Measurements from ENCODE around the gene GRK7. TPM values are rescaled to one million over a fixed set of nuclear protein-coding genes. Genes with fewer than 3 reads are reported as not detected.

GRK7 gene
- polyA plus RNA-seq, 4 donors = 0.04 TPM; not detected in 3

DNA sequence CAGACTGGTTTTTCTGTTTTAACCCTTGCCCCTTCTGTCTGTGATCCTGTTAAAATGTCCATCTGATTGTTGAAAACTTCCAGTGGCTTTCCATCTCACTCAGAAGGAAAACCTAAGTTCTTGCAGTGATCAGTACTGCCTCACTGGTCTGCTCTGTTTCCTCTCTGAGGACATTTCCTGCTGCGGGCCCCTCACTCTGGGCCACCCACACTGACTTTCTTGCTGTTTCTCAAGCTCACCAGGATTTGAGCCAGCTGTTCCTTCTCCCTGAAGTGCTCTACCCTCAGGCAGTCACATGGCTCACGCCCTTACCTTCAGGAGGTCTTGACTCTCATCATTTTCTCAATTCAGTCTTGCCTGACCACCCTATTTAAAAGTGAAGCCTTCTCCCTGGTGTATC, 1.8 kb downstream of the GRK7 start:
- H3K27me3 ChIP-seq (ENCODE audit: control insufficient read depth in 3 of 3, insufficient read depth in 3 of 3, low read length in 3 of 3) = no peaks in the 10 kb centered on the region
- H3K36me3 ChIP-seq (ENCODE audit: control insufficient read depth in 3 of 3, insufficient read depth in 2 of 3, low read depth in 1 of 3, low read length in 3 of 3) = no peaks in the 10 kb centered on the region
- no peak overlapping the region for H3K4me3 ChIP-seq (ENCODE audit: low read depth in 1 of 3, low read length in 3 of 3)
- H3K4me1 ChIP-seq (ENCODE audit: control insufficient read depth in 3 of 3, insufficient read depth in 2 of 3, low read depth in 1 of 3, low read length in 2 of 3) = no peaks in the 10 kb centered on the region
- WGBS, 3 donors = 78 to 91% (median 88%) methylated on average over 2 of the region's 2 CpGs
- no peak for FAIRE-seq
- H3K9me3 ChIP-seq (ENCODE audit: control insufficient read depth in 2 of 2, insufficient read depth in 1 of 2, low read depth in 1 of 2, low read length in 1 of 2) = no peaks in the 10 kb centered on the region
- no peak for DNase-seq
- no peak overlapping the region for H3K27ac ChIP-seq (ENCODE audit: low read depth in 1 of 3, low read length in 2 of 3)

DNA sequence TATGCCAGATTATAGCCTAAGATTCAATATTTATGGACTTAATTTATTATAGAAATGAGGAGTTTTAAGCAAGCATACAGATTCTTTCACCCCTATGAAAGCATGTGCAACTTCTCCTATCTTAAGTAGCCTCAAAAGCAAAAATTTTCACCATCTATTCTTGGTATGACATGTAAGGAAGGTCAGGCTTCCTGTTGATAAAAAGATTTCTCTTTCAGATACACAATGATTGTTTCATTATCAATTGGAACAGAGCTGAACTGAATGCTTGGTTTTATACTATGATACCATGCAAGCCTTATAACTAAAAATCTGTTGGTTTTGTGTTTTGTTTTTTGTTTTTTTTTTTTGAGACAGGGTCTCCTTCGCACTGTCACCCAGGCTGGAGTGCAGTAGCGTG, 3.9 kb downstream of the GRK7 start:
- no peaks in the 10 kb centered on the region for H3K36me3 ChIP-seq (ENCODE audit: control insufficient read depth in 3 of 3, insufficient read depth in 2 of 3, low read depth in 1 of 3, low read length in 3 of 3)
- 78 to 91% (median 83%) methylated on average over 2 of the region's 2 CpGs for WGBS, 3 donors
- no peaks in the 10 kb centered on the region for H3K4me1 ChIP-seq (ENCODE audit: control insufficient read depth in 3 of 3, insufficient read depth in 2 of 3, low read depth in 1 of 3, low read length in 2 of 3)
- no peaks in the 10 kb centered on the region for H3K27me3 ChIP-seq (ENCODE audit: control insufficient read depth in 3 of 3, insufficient read depth in 3 of 3, low read length in 3 of 3)
- no peak overlapping the region for H3K27ac ChIP-seq (ENCODE audit: low read depth in 1 of 3, low read length in 2 of 3)
- H3K4me3 ChIP-seq (ENCODE audit: low read depth in 1 of 3, low read length in 3 of 3) = no peak overlapping the region
- no peak for FAIRE-seq
- no peak for DNase-seq
- H3K9me3 ChIP-seq (ENCODE audit: control insufficient read depth in 2 of 2, insufficient read depth in 1 of 2, low read depth in 1 of 2, low read length in 1 of 2) = no peaks in the 10 kb centered on the region

DNA sequence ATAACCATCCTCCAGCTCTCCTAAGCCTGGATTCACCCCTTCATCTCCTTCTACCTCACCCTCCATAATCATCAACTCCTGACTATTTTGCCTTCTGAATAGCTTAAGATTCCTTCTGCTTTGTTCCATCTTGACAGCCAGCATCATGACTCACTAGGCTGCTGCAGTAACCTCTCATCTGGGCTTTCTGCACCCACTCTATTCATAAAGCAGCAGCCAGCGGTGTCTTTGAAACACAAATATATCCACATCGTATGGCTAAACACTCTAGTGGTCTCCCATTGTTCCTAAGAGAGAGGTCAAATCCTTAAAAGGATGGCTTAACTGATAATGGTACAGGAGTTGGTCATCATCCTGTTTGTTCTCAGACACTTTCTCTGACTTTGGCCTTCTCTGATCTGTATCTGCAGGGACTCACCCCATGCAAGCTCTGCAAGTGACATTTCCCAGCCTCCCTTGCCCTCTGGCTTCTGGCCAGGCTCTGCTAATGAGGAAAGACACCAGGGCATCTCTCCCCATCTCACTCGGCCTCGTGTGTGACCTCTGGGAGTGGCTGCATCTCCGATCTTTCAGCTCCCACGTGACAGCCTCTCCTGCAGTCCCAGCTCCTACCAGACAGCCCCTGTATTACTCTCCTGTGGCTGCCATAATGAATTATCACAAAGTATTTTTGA, 6.2 kb downstream of the GRK7 start:
- DNase-seq = peak in 1 of 2 donors; percentile 9
- no peaks in the 10 kb centered on the region for H3K36me3 ChIP-seq (ENCODE audit: control insufficient read depth in 3 of 3, insufficient read depth in 2 of 3, low read depth in 1 of 3, low read length in 3 of 3)
- H3K27me3 ChIP-seq (ENCODE audit: control insufficient read depth in 3 of 3, insufficient read depth in 3 of 3, low read length in 3 of 3) = no peaks in the 10 kb centered on the region
- H3K9me3 ChIP-seq (ENCODE audit: control insufficient read depth in 2 of 2, insufficient read depth in 1 of 2, low read depth in 1 of 2, low read length in 1 of 2) = no peaks in the 10 kb centered on the region
- no peak for FAIRE-seq
- H3K27ac ChIP-seq (ENCODE audit: low read depth in 1 of 3, low read length in 2 of 3) = no peak overlapping the region
- H3K4me1 ChIP-seq (ENCODE audit: control insufficient read depth in 3 of 3, insufficient read depth in 2 of 3, low read depth in 1 of 3, low read length in 2 of 3) = no peaks in the 10 kb centered on the region
- H3K4me3 ChIP-seq (ENCODE audit: low read depth in 1 of 3, low read length in 3 of 3) = no peak overlapping the region
- 44 to 55% (median 47%) methylated on average over 6 of the region's 6 CpGs for WGBS, 3 donors

DNA sequence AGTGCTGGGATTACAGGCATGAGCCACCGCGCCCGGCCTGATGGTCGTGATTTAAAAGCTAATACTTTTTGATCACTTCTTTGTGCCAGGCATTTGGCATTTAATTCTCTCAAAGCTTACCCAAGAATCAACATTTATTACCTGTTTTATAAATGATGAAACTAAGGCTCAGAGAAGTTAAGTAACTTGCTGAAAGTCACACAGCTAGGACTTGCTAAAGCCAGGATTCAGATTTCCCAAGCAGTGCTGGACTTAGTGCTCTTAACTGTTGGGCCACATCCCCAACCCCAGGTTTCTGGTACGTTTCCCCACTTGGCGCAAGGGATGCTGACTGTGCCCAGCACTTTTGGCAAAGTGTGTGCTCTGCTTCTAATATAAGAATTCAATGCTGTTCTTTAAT, 10.5 kb downstream of the GRK7 start:
- WGBS, 3 donors = 91 to 96% (median 92%) methylated on average over 6 of the region's 6 CpGs
- no peak overlapping the region for H3K4me3 ChIP-seq (ENCODE audit: low read depth in 1 of 3, low read length in 3 of 3)
- DNase-seq (no peak), FAIRE-seq (no peak)
- no peaks in the 10 kb centered on the region for H3K4me1 ChIP-seq (ENCODE audit: control insufficient read depth in 3 of 3, insufficient read depth in 2 of 3, low read depth in 1 of 3, low read length in 2 of 3)
- no peaks in the 10 kb centered on the region for H3K36me3 ChIP-seq (ENCODE audit: control insufficient read depth in 3 of 3, insufficient read depth in 2 of 3, low read depth in 1 of 3, low read length in 3 of 3)
- no peaks in the 10 kb centered on the region for H3K27me3 ChIP-seq (ENCODE audit: control insufficient read depth in 3 of 3, insufficient read depth in 3 of 3, low read length in 3 of 3)
- no peak overlapping the region for H3K27ac ChIP-seq (ENCODE audit: low read depth in 1 of 3, low read length in 2 of 3)
- H3K9me3 ChIP-seq (ENCODE audit: control insufficient read depth in 2 of 2, insufficient read depth in 1 of 2, low read depth in 1 of 2, low read length in 1 of 2) = no peaks in the 10 kb centered on the region

DNA sequence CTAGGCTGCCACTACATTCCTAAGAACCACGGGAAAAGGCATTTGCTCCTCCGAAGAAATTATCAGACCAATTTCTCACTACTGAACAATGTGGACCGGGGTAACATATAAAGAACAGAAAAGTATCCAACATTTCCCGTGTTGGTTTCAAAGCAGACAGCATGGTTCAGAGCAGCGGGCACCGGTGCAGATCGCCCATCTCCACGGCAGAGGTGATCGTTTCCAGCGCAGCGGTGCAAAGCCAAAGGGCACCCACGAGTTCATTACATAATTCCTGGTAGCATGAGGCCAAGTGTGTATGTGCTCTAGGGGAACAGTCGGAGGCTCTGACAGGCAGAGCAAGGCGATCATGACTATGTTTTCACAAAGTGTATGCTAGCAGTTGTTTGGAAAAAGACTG, 13.2 kb downstream of the GRK7 start:
- 89 to 93% (median 91%) methylated on average over 14 of the region's 14 CpGs for WGBS, 3 donors
- no peak overlapping the region for H3K4me3 ChIP-seq (ENCODE audit: low read depth in 1 of 3, low read length in 3 of 3)
- no peak for DNase-seq
- H3K27me3 ChIP-seq (ENCODE audit: control insufficient read depth in 3 of 3, insufficient read depth in 3 of 3, low read length in 3 of 3) = no peaks in the 10 kb centered on the region
- no peaks in the 10 kb centered on the region for H3K36me3 ChIP-seq (ENCODE audit: control insufficient read depth in 3 of 3, insufficient read depth in 2 of 3, low read depth in 1 of 3, low read length in 3 of 3)
- no peak overlapping the region for H3K27ac ChIP-seq (ENCODE audit: low read depth in 1 of 3, low read length in 2 of 3)
- H3K9me3 ChIP-seq (ENCODE audit: control insufficient read depth in 2 of 2, insufficient read depth in 1 of 2, low read depth in 1 of 2, low read length in 1 of 2) = no peaks in the 10 kb centered on the region
- no peak for FAIRE-seq
- no peaks in the 10 kb centered on the region for H3K4me1 ChIP-seq (ENCODE audit: control insufficient read depth in 3 of 3, insufficient read depth in 2 of 3, low read depth in 1 of 3, low read length in 2 of 3)

DNA sequence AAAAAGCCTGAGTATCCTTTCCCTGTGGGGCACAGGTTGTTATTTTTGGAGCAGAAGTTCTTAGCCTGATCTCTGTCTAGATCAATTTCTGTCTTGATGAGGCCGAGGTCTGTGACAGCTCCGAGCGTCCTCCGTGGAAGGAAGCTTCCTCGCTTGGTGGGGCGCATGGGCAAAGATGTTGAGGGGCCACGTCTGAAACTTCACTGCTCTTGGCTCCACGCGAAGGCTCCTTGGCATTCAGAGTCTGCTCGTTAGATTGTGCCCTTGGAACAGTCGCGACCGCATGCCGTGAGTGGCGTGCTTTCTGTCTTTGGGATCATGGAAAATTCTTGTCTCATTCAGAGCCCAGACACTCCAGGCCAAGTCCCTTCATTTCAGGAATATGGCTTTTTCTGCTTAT, 13.7 kb downstream of the GRK7 start:
- FAIRE-seq (no peak), DNase-seq (no peak)
- WGBS, 3 donors = 89 to 94% (median 93%) methylated on average over 15 of the region's 15 CpGs
- Histone ChIP-seq H3K4me1 (ENCODE audit: control insufficient read depth in 3 of 3, insufficient read depth in 2 of 3, low read depth in 1 of 3, low read length in 2 of 3) (no peaks in the 10 kb centered on the region), H3K27me3 (ENCODE audit: control insufficient read depth in 3 of 3, insufficient read depth in 3 of 3, low read length in 3 of 3) (no peaks in the 10 kb centered on the region), H3K27ac (ENCODE audit: low read depth in 1 of 3, low read length in 2 of 3) (no peak overlapping the region), H3K4me3 (ENCODE audit: low read depth in 1 of 3, low read length in 3 of 3) (no peak overlapping the region), H3K36me3 (ENCODE audit: control insufficient read depth in 3 of 3, insufficient read depth in 2 of 3, low read depth in 1 of 3, low read length in 3 of 3) (no peaks in the 10 kb centered on the region), H3K9me3 (ENCODE audit: control insufficient read depth in 2 of 2, insufficient read depth in 1 of 2, low read depth in 1 of 2, low read length in 1 of 2) (no peaks in the 10 kb centered on the region)

DNA sequence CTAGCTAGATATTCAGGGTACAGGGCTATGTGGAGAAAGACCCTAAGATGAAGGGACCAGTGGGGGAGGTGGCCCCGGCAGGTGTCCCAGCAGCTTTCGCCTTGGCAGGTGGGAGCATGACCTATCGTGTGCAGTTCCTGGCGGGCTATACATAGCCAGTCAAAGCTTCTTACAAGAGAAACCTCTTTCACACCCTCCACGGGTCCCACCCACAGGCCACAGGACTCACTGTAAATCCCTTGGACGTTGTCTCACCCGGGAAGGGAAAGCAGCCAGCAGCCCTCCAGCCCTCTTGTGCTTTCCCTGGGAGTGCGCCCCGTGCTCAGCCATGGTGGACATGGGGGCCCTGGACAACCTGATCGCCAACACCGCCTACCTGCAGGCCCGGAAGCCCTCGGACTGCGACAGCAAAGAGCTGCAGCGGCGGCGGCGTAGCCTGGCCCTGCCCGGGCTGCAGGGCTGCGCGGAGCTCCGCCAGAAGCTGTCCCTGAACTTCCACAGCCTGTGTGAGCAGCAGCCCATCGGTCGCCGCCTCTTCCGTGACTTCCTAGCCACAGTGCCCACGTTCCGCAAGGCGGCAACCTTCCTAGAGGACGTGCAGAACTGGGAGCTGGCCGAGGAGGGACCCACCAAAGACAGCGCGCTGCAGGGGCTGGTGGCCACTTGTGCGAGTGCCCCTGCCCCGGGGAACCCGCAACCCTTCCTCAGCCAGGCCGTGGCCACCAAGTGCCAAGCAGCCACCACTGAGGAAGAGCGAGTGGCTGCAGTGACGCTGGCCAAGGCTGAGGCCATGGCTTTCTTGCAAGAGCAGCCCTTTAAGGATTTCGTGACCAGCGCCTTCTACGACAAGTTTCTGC, 15.0 kb downstream of the GRK7 start:
- FAIRE-seq = no peak
- 93 to 95% (median 94%) methylated on average over 42 of the region's 42 CpGs for WGBS, 3 donors
- no peak overlapping the region for H3K4me3 ChIP-seq (ENCODE audit: low read depth in 1 of 3, low read length in 3 of 3)
- H3K9me3 ChIP-seq (ENCODE audit: control insufficient read depth in 2 of 2, insufficient read depth in 1 of 2, low read depth in 1 of 2, low read length in 1 of 2) = peaks cover 0 to 3% of the 10 kb centered on the region in 2 donors
- H3K27me3 ChIP-seq (ENCODE audit: control insufficient read depth in 3 of 3, insufficient read depth in 3 of 3, low read length in 3 of 3) = no peaks in the 10 kb centered on the region
- H3K27ac ChIP-seq (ENCODE audit: low read depth in 1 of 3, low read length in 2 of 3) = no peak overlapping the region
- H3K36me3 ChIP-seq (ENCODE audit: control insufficient read depth in 3 of 3, insufficient read depth in 2 of 3, low read depth in 1 of 3, low read length in 3 of 3) = no peaks in the 10 kb centered on the region
- H3K4me1 ChIP-seq (ENCODE audit: control insufficient read depth in 3 of 3, insufficient read depth in 2 of 3, low read depth in 1 of 3, low read length in 2 of 3) = no peaks in the 10 kb centered on the region
- no peak for DNase-seq

DNA sequence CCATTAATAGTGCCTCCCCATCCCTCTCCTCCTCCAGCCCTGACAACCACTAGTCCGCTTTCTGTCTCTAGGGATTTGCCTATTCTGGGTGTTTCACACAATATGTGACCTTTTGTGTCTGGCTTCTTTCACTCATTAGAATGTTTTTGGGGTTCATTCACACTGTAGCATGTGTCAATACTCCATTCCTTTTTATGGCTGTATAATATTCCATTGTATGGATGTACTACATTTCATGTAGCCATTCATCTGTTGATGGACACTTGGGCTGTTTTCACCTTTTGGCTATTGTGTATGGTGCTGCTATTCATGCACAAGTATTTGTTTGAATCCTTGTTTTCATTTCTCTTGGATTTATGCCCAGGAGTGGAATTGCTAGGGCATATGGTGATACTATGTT, 16.5 kb downstream of the GRK7 start:
- Histone ChIP-seq H3K27ac (ENCODE audit: low read depth in 1 of 3, low read length in 2 of 3) (no peak overlapping the region), H3K36me3 (ENCODE audit: control insufficient read depth in 3 of 3, insufficient read depth in 2 of 3, low read depth in 1 of 3, low read length in 3 of 3) (no peaks in the 10 kb centered on the region), H3K4me1 (ENCODE audit: control insufficient read depth in 3 of 3, insufficient read depth in 2 of 3, low read depth in 1 of 3, low read length in 2 of 3) (no peaks in the 10 kb centered on the region), H3K4me3 (ENCODE audit: low read depth in 1 of 3, low read length in 3 of 3) (no peak overlapping the region), H3K9me3 (ENCODE audit: control insufficient read depth in 2 of 2, insufficient read depth in 1 of 2, low read depth in 1 of 2, low read length in 1 of 2) (peaks cover 0 to 3% of the 10 kb centered on the region in 2 donors), H3K27me3 (ENCODE audit: control insufficient read depth in 3 of 3, insufficient read depth in 3 of 3, low read length in 3 of 3) (no peaks in the 10 kb centered on the region)
- no peak for DNase-seq
- WGBS, 3 donors = 100% methylated on average over 1 of the region's 1 CpG
- no peak for FAIRE-seq
